K562 (cell line): ENCODE measurements around the gene JPH2. TPM values are rescaled to one million over a fixed set of nuclear protein-coding genes. Genes with fewer than 3 reads are reported as not detected.
A peak's percentile ranks its signal among the peaks of the same experiment; 100 is the strongest.

ENCODE experiments used
- CC2D1A ChIP-seq: fragments of 450-650 bp; IDR thresholded peaks from 2 replicates; pipeline ENCODE4 v1.6.1; 2017; ENCODE audit warnings: mild to moderate bottlenecking
- FOXA1 ChIP-seq: fragments of 450-650 bp; IDR thresholded peaks from 2 replicates; pipeline ENCODE4 v1.6.1; 2016; ENCODE audit warnings: mild to moderate bottlenecking, borderline replicate concordance
- GABPA ChIP-seq: fragments of 200-800 bp; sonication (Bioruptor generic); conservative IDR thresholded peaks from 2 replicates; pipeline ENCODE4 v1.6.1; 2016; ENCODE audit warnings: low read depth, missing genetic modification characterization, missing compliant biosample characterization
- JUND ChIP-seq, 2 experiments: IDR thresholded peaks; 2 replicates in 1 of 2; 3 replicates in 1 of 2; pipeline ENCODE4 v1.6.1; 2011; ENCODE audit warnings: borderline replicate concordance in 2 of 2, low read depth in 2 of 2, low read length in 2 of 2, improper control_type of control experiment in 1 of 2, missing biosample characterization in 1 of 2, missing genetic modification characterization in 1 of 2, missing genetic modification reagents in 1 of 2
- MEF2A ChIP-seq: IDR thresholded peaks from 2 replicates; pipeline ENCODE4 v1.6.1; 2011; ENCODE audit warnings: low read depth, mild to moderate bottlenecking, low read length, moderate library complexity; ENCODE audit not compliant: control insufficient read depth
- PRMT5 ChIP-seq: sonication (generic); formaldehyde crosslinking; IDR thresholded peaks from 2 replicates; pipeline ENCODE4 v1.5.0; 2020; ENCODE audit warnings: missing genetic modification reagents
- RFX5 ChIP-seq: IDR thresholded peaks from 2 replicates; pipeline ENCODE4 v1.6.1; 2011; ENCODE audit warnings: low read depth, mild to moderate bottlenecking, improper control_type of control experiment, low read length
- SMARCA4 ChIP-seq: fragments of 450-650 bp; IDR thresholded peaks from 2 replicates; pipeline ENCODE4 v1.6.1; 2016
- SMC3 ChIP-seq: conservative IDR thresholded peaks from 2 replicates; pipeline ENCODE4 v1.6.1; 2011; ENCODE audit warnings: low read depth, low read length, improper control_type of control experiment; ENCODE audit not compliant: insufficient read depth
- SNRNP70 ChIP-seq: fragments of 200-400 bp; formaldehyde crosslinking; optimal IDR thresholded peaks from 2 replicates; pipeline ENCODE3; 2017; ENCODE audit warnings: low read depth, low read length
- SRSF1 ChIP-seq: fragments of 200-400 bp; formaldehyde crosslinking; IDR thresholded peaks from 2 replicates; pipeline ENCODE4 v1.6.1; 2017; ENCODE audit warnings: mild to moderate bottlenecking, low read depth, low read length, moderate library complexity
- TEAD1 ChIP-seq, 2 experiments: fragments of 450-650 bp in 1 of 2; sonication (generic) in 1 of 2; formaldehyde crosslinking; IDR thresholded peaks; 2 replicates each; pipeline versions ENCODE4 v1.4.0 to v1.8.0; 2020 to 2022; ENCODE audit warnings: mild to moderate bottlenecking in 2 of 2, missing genetic modification reagents in 1 of 2
- TRIM24 ChIP-seq, 2 experiments: fragments of 450-650 bp; IDR thresholded peaks; 2 replicates each; pipeline ENCODE4 v1.6.1; 2016
- ZBTB7A ChIP-seq: IDR thresholded peaks from 2 replicates; pipeline ENCODE4 v1.6.1; 2011; ENCODE audit warnings: low read depth, mild to moderate bottlenecking, low read length, moderate library complexity, borderline replicate concordance; ENCODE audit not compliant: control insufficient read depth
- ZNF583 ChIP-seq: fragments of 250-450 bp; sonication (Bioruptor Pico); IDR thresholded peaks from 2 replicates; pipeline ENCODE4 v1.4.0; 2020
- ZNF586 ChIP-seq: fragments of 450-650 bp; formaldehyde crosslinking; conservative IDR thresholded peaks from 2 replicates; pipeline ENCODE4 v1.4.0; 2020; ENCODE audit warnings: mild to moderate bottlenecking, moderate library complexity
- ZNF589 ChIP-seq: fragments of 200-800 bp; sonication (Bioruptor generic); IDR thresholded peaks from 2 replicates; pipeline ENCODE4 v1.6.1; 2016; ENCODE audit warnings: low read depth, missing genetic modification characterization, missing compliant biosample characterization
- polyA plus RNA-seq, 8 experiments: library from polyadenylated mRNA; depleted of rRNA in 4 of 8; stranded (reverse) in 5 of 8; unstranded in 3 of 8; fragments of >200 nt; fragmentation: Nextera tagmentation in 2 of 8; fragmentation: Illumina TruSeq in 1 of 8; extraction: Ambion mirVana in 2 of 8; extraction: Trizol in 1 of 8; gene quantifications; 2 replicates each; pipeline versions ENCODE4 v1.2.1 to v1.2.3, GENCODE V29; 2011 to 2014; ENCODE audit warnings: inconsistent platforms in 1 of 8, missing spikeins in 1 of 8
- total RNA-seq, 7 experiments: library from RNA; depleted of rRNA in 6 of 7; stranded (reverse); fragments of >200 nt in 6 of 7; fragmentation: Illumina TruSeq in 2 of 7; extraction: Trizol in 2 of 7; gene quantifications; 2 replicates each; pipeline versions ENCODE4 v1.2.1 to v1.2.3, GENCODE V29; 2011 to 2021; ENCODE audit warnings: low replicate concordance in 1 of 7
- TF ChIP-seq, protein P1 (sequence below): fragments of 450-650 bp; IDR thresholded peaks from 2 replicates; pipeline ENCODE4 v1.6.1; 2017; ENCODE audit warnings: antibody characterized with exemption, mild to moderate bottlenecking
- TF ChIP-seq, protein P2 (sequence below): fragments of 250-450 bp; sonication (Bioruptor Pico); IDR thresholded peaks from 2 replicates; pipeline ENCODE4 v1.5.0; 2020; ENCODE audit warnings: mild to moderate bottlenecking, borderline replicate concordance
- TF ChIP-seq, protein P3 (sequence below): fragments of 250-450 bp; sonication (Bioruptor Pico); IDR thresholded peaks from 2 replicates; pipeline ENCODE4 v1.9.0; 2021; ENCODE audit warnings: mild to moderate bottlenecking, inconsistent platforms

JPH2 gene
- total and polyA plus RNA-seq, 9 of the 15 experiments (the other 6 are each of a cell fraction or from before 2014, with no cell fraction given), result not detected

DNA sequence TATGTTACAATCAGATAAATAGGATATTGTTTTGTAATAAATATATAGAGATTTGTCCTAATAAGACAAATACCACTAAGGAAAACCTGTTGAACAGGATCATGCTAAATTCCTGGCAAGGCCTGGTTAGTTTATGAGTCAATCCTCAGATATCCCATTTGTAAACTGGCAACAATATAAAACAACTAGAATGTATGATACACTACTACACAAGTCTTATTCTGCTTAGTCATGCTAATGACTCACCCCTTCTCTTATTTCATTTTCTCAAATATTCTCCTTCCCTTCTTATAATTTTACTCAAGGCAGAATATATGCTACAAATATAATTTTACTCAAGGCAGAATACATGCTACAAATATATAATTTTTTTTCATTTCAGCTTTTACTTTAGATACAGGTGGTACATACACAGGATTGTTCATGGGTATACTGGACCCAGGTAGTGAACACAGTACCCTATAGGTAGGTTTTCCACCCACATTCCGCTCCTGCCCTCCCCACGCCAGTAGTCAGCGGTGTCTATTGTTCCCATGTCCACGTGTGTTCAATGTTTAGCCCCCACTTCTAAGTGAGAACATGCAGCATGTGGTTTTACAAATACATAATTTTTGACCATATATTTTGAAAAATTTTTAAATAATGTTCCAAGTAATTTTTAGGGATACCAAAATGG, 17.3 kb upstream of the JPH2 start (continued):
- TF ChIP-seq, protein P1, sequence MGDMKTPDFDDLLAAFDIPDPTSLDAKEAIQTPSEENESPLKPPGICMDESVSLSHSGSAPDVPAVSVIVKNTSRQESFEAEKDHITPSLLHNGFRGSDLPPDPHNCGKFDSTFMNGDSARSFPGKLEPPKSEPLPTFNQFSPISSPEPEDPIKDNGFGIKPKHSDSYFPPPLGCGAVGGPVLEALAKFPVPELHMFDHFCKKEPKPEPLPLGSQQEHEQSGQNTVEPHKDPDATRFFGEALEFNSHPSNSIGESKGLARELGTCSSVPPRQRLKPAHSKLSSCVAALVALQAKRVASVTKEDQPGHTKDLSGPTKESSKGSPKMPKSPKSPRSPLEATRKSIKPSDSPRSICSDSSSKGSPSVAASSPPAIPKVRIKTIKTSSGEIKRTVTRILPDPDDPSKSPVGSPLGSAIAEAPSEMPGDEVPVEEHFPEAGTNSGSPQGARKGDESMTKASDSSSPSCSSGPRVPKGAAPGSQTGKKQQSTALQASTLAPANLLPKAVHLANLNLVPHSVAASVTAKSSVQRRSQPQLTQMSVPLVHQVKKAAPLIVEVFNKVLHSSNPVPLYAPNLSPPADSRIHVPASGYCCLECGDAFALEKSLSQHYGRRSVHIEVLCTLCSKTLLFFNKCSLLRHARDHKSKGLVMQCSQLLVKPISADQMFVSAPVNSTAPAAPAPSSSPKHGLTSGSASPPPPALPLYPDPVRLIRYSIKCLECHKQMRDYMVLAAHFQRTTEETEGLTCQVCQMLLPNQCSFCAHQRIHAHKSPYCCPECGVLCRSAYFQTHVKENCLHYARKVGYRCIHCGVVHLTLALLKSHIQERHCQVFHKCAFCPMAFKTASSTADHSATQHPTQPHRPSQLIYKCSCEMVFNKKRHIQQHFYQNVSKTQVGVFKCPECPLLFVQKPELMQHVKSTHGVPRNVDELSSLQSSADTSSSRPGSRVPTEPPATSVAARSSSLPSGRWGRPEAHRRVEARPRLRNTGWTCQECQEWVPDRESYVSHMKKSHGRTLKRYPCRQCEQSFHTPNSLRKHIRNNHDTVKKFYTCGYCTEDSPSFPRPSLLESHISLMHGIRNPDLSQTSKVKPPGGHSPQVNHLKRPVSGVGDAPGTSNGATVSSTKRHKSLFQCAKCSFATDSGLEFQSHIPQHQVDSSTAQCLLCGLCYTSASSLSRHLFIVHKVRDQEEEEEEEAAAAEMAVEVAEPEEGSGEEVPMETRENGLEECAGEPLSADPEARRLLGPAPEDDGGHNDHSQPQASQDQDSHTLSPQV, result peak; percentile 48
- TF ChIP-seq FOXA1 (no peak), JUND (IDR thresholded peaks at IDR 0.05; ENCODE audit: borderline replicate concordance, low read depth, low read length) (peak; percentile 93), JUND (tag; IDR thresholded peaks at IDR 0.05; ENCODE audit: borderline replicate concordance, low read depth, low read length) (peak; percentile 95), TEAD1 (CRISPR knock-in tag; IDR thresholded peaks at IDR 0.05) (no peak), GABPA (tag) (no peak), ZNF583 (CRISPR knock-in tag) (no peak), ZNF589 (no peak), RFX5 (no peak), ZBTB7A (no peak), SMARCA4 (peak; percentile 90), CC2D1A (no peak), PRMT5 (no peak), SRSF1 (no peak), TRIM24 (IDR thresholded peaks at IDR 0.05) (peak in 1 of 2 experiments; percentile 45; a peak in 1 of 4 replicates), SNRNP70 (no peak), ZNF586 (CRISPR knock-in tag) (no peak), SMC3 (no peak), MEF2A (no peak)
- TF ChIP-seq, protein P2, sequence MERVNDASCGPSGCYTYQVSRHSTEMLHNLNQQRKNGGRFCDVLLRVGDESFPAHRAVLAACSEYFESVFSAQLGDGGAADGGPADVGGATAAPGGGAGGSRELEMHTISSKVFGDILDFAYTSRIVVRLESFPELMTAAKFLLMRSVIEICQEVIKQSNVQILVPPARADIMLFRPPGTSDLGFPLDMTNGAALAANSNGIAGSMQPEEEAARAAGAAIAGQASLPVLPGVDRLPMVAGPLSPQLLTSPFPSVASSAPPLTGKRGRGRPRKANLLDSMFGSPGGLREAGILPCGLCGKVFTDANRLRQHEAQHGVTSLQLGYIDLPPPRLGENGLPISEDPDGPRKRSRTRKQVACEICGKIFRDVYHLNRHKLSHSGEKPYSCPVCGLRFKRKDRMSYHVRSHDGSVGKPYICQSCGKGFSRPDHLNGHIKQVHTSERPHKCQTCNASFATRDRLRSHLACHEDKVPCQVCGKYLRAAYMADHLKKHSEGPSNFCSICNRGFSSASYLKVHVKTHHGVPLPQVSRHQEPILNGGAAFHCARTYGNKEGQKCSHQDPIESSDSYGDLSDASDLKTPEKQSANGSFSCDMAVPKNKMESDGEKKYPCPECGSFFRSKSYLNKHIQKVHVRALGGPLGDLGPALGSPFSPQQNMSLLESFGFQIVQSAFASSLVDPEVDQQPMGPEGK (CRISPR knock-in tag), result no peak
- TF ChIP-seq, protein P3, sequence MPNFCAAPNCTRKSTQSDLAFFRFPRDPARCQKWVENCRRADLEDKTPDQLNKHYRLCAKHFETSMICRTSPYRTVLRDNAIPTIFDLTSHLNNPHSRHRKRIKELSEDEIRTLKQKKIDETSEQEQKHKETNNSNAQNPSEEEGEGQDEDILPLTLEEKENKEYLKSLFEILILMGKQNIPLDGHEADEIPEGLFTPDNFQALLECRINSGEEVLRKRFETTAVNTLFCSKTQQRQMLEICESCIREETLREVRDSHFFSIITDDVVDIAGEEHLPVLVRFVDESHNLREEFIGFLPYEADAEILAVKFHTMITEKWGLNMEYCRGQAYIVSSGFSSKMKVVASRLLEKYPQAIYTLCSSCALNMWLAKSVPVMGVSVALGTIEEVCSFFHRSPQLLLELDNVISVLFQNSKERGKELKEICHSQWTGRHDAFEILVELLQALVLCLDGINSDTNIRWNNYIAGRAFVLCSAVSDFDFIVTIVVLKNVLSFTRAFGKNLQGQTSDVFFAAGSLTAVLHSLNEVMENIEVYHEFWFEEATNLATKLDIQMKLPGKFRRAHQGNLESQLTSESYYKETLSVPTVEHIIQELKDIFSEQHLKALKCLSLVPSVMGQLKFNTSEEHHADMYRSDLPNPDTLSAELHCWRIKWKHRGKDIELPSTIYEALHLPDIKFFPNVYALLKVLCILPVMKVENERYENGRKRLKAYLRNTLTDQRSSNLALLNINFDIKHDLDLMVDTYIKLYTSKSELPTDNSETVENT (CRISPR knock-in tag), result no peak
